OCI-M2 (cell line): ENCODE measurements around the gene PLEKHO1.
"Not testable (repeated sequence)": the region's sequence is repeated elsewhere in the genome, so short reads cannot be mapped to it uniquely, and the experiment has no call there.

Experiments
- DNase-seq: peaks from one replicate; lab custom pipeline; 2025; ENCODE audit not compliant: unreplicated experiment; lab: John Stamatoyannopoulos, UW

Gene PLEKHO1

DNA sequence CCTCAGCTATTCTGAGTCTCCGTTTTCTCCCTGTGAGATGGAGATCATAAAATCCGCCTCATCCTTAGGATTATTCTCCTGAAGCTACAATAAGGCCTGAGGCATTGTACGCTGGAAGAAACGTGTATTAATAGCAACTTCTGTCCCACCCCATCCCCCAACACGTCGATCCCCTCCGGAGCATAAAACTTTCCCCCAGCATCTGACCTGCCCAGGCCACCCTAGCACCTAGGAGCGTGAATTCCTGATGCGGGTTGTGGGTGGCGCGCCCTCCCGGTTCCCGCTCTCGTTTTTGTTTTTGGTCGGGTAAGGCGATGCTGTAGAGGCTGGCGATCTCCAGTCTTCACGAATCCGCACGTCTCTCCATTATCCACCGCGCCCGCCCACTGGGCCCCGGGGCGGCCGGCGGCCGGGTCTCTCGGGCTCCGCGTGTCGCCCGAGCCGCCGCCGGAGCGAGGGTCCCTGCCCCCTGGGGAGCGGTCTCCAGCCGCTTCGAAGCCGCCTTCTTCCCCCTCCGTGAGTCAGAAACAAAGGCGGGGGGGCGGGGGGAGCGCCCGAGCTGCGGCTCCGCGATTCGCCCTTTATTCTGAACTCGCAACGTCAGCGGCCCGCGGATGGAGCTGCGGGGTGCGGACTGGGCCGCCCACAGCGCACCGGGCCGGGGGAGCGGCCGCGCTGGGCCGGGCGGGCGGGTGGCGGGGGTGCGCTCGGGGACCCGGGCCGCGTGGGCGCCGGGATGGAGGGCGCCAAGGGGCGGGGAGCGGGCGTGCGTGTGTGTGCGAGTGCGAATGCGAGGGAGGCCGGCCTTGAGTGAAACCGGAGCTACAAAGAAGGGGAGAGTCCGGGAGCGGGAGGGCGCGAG lies at the start of gene PLEKHO1:
Gene PLEKHO1, plus strand, starts transcription at position 646 of the 862 bp plus-strand sequence. CDS start 342 bp downstream, outside the sequence.
- DNase-seq: no peak

GRCh38 chr1:150102986-150103385 lies 46.7 kb upstream of the PLEKHO1 start:
- DNase-seq: no peak

- DNase-seq: no peak
These were observed 43.4 kb upstream of the PLEKHO1 start for GRCh38 chr1:150106341-150106740.

GRCh38 chr1:150109586-150109985 lies 40.1 kb upstream of the PLEKHO1 start:
- no peak for DNase-seq

DNA sequence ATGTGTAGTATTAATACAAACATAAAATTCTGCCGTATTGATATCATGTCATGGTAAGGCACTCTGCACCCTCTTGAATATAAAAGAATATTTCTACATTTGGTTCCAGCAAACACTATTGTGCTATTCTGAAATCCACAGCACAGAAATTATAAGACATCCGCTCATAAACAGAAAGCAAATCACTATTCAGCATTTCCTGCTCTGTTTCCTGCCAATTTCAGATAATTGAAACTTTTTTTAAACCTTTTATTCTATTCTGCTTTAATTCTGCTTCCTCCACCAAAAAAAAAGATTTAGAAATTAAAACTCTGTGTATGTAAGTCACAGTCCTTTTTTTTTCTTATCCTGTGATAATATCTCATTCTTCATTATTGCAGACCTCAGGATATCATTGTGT lies 39.6 kb upstream of the PLEKHO1 start:
- no peak for DNase-seq

DNA sequence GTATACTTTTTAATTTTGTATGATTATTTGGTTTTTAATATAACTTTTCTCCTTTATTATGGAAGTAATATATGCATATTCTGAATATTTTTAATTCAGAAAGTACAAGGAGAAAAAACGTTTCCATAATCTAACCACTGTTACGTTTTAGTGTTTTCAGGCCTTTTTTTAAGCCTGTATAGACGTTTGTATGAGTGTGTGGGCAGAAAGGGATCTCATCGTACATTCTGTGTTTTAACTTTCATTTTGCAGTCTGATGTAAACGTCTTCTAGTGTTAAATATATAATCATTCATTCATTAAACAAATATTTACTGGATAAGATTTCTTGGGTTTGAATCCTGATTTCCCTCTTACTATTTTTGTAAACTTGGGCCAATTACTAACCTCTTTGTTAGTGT lies 38.0 kb upstream of the PLEKHO1 start:
- DNase-seq: no peak

DNA sequence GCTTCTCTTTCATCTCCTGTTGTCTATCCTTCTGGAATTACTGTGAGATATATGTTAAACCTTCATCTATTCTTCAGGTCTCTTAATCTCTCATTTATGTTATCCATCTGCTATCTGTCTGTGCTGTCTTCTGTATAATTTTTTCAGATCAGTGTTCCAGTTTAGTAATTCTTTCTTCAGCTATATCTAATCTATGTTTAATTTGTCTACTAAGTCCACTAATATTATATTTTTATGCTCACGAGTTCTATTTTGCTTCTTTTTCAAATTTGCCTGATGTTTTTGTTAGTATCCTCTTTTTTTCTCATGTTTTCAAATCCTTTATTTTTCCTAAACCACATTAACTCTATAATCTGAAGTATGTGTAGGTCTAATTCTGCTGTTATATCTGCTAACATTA lies 34.6 kb upstream of the PLEKHO1 start:
- DNase-seq: no peak

DNA sequence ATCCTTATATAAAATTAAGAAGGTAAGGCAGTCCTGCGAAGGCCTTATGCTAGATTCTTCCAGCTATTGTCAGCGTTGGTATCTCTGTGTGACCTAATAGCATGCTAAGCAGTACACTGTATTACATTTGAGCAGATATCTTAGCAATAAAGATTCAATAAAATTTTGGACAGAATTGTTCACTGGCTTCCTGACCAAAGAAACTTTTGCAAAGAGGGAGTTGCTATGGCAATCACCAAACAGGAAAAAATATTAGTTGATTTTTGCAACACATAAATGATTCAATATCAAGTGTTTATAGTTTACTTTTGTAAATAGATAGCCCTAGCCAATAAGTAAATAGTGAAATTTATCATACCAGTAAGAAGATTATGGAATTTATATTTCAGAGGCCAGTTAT lies 31.0 kb upstream of the PLEKHO1 start:
- no peak for DNase-seq

GRCh38 chr1:150121236-150121862 lies 28.4 kb upstream of the PLEKHO1 start:
- no peak for DNase-seq

GRCh38 chr1:150126811-150127210 lies 22.9 kb upstream of the PLEKHO1 start:
- no peak for DNase-seq

- DNase-seq: no peak
These were observed 22.3 kb upstream of the PLEKHO1 start for GRCh38 chr1:150127464-150127863.

DNA sequence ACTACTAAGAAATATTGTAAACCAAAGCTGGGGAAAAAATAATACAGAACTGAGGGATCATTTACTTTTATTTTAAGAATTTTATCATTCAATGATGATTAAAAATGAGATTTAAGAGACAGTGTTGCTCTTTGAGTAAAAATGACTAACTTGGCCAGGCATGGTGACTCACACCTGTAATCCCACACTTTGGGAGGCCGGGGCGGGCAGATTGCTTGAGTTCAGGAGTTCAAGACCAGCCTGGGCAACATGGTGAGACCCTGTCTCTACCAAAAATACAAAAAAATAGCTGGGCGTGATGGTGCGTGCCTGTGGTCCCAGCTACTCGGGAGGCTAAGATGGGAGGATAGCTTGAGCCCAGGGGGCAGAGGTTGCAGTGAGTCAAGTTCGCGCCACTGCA lies 21.8 kb upstream of the PLEKHO1 start:
- no peak for DNase-seq

- no peak for DNase-seq
These were observed 17.3 kb upstream of the PLEKHO1 start for GRCh38 chr1:150132372-150132771.

DNA sequence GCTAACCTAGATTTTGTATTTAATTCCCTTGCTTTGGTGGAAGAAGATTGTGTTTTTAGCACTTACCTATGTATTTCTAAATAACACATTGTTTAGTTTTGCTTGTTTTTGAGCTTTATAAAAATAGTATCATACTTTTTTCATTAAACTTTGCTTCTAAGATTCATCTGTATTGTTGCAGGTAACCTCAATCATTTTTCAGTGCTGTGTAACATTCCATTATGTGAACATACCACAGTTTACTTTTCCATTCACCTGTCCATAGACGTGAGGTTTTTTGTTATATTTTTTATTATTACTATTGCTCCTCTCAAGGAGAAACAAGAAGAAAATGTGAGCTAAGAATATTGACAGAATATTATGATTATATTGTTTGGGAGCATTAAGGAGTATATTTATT lies 15.2 kb upstream of the PLEKHO1 start:
- DNase-seq: no peak

DNA sequence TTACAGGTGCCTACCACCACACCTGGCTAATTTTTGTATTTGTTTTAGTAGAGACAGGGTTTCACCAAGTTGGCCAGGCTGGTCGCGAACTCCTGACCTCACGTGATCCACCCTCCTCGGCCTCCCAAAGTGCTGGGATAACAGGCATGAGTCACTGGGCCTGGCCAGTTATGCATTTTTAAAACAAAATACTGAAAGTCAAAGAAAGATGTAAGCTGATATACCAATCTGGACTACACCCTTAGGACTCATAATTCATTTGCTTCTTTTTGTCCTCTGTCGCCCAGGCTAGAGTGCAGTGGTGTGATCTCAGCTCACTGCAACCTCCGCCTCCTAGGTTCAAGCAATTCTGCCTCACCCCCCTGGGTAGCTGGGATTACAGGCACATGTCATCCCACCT lies 14.3 kb upstream of the PLEKHO1 start:
- DNase-seq: not testable (repeated sequence)

- DNase-seq: no peak
These were observed 11.7 kb upstream of the PLEKHO1 start for GRCh38 chr1:150138044-150138443.

GRCh38 chr1:150141452-150141851 lies 8.3 kb upstream of the PLEKHO1 start:
- DNase-seq: no peak

DNA sequence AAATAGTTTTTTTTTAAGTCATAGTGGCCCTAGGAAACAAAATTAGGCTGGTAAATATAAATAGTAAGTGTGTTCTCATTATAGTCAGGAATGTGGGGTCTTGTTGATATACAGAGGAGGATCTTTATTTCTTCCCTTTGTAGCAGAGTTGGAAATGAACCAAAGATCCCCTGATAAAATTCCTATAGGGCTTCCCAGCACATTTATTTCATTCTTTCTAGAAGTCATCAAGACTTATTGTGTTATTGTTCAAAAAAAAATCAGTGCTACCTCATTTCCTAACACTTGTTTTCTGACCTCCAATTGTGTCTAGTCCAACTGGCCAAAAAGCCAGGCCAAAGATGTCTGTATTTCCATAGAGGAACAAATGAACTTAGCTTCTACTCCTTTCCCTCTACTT lies 7.6 kb upstream of the PLEKHO1 start:
- DNase-seq: no peak

GRCh38 chr1:150144606-150145005 lies 5.1 kb upstream of the PLEKHO1 start:
- no peak for DNase-seq

DNA sequence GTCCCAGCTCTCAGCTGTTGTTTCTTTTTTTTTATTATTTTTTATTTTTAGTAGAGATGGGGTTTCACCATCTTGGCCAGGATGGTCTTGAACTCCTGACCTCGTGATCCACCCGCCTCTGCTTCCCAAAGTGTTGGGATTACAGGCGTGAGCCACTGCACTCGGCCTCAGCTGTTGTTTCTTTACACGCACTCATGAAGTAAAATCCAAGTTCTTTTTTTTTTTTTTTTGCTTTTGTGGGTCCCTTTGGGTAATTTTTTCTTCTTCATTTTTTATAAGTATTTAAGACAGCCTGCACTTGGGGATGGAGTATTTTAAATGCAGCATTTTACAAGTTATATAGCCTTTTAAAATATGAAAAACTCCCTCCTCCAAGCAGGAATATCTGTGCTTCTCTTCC lies 3.7 kb upstream of the PLEKHO1 start:
- not testable (repeated sequence) for DNase-seq

- no peak for DNase-seq
These were observed 2.7 kb upstream of the PLEKHO1 start for GRCh38 chr1:150146849-150147542.

GRCh38 chr1:150148837-150149270 lies 862 bp upstream of the PLEKHO1 start:
- DNase-seq: no peak
